CD4-positive, alpha-beta T cell treated with Interferon alpha-2 for 1 hour (primary cell): Measurements from ENCODE around the gene APMAP.

ENCODE experiments used
- DNase-seq, 2 donors: peaks; one replicate each; pipeline ENCODE4 v3.0.0-alpha.2; 2020 to 2022

Gene APMAP

DNA sequence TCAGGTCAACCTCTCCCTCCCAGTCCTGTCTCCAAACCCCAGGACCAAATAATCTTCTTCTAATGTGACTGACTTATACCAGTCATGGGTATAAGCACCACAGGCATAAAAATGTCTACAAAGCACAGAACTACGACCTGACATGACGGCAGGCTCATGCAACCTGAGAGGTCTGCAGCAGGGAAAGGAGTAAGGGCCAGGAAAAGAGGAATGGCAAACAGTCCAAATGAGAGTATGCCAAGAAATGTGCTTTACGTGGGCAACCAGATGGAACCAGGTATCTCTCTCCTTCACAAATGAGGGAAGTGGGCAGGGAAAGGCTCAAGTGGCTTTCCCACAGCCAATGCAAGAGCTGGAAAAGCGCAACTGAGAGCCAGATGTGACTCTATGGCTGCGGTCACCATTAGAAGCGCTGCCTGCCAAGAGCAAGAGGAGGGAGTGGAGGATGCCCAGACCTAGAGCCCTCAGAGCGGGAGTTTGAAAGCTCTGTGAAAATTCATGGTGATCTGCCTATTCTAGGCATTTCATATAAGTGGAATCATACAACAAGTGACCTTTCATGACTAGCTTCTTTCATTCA is 6.0 kb downstream of the APMAP start:
- no peak for DNase-seq

- no peak for DNase-seq
These were observed 6.7 kb downstream of the APMAP start for GRCh38 chr20:24985802-24986201.

GRCh38 chr20:24984961-24985640 is 7.5 kb downstream of the APMAP start:
- no peak for DNase-seq

- DNase-seq, result no peak
These were observed 8.7 kb downstream of the APMAP start for GRCh38 chr20:24983896-24984295.

GRCh38 chr20:24981790-24982189 is 10.8 kb downstream of the APMAP start:
- peak in 1 of 2 donors; percentile 34 for DNase-seq

- no peak for DNase-seq
These were observed 11.3 kb downstream of the APMAP start for GRCh38 chr20:24981282-24981681.

- no peak for DNase-seq
These were observed 12.1 kb downstream of the APMAP start for GRCh38 chr20:24980291-24981053.

DNA sequence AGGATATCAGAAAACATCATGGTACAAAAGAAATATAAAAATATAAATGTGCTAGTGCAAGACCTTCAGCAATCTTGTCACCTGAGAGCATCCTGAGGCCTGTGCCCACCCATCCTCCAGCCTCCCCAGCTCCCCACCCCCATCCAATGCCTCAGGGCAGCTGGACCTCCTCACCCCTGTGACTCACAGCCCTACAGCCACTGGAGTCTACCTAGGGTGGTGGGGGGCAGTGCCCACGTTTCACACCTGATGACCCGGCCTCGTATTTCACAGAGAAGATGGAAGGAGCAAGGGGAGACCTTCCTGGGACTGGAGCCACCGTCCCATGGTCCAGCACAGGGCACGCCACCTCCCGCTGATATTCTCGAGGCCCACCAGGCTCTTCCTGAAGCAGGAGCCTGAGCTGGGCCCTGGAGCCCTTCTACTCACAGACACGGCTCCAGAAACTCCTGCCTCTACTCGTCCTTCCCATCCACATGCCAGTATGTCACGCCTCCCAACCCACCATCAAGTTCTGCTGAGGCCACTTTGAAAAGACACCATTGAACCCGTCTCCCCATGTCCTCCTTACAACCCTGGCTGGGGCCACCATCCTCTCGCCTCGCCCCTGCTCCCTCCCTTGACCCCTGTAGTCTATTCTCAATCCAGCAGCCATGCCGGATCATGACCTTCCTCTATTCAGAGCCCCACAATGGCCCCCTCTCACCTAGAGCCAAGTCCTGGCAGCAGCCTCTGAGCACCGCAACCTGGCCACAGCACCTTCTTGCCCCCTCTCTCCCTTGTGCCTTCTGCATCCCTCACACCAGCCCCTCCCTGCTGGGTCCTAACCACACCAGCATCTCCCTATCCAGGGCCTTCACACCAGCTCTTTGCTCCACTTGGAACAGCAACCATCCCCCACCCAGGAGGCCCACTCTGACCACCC is 13.3 kb downstream of the APMAP start:
- DNase-seq, result no peak

DNA sequence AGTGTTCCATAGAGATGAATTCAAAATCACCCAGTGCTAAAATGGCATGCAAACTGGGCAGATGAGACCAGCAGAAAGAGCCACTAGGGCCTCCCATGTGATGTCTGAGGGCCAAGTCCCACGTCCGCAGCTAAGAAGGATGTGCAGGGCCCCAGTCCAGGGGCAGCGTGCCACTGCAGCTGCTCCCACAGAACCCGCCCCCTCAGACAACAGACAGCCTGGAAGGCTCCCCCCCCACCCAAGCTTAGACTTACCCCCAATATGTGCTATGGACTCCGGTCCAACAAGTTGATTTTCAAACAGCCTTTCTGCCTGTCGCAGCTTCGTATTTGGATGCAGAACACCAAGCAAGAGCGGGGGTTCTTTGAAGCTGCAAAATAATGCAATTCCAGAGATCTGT is 14.0 kb downstream of the APMAP start:
- DNase-seq, result no peak

- DNase-seq, result no peak
These were observed 14.8 kb downstream of the APMAP start for GRCh38 chr20:24977797-24978196.

- no peak for DNase-seq
These were observed 15.2 kb downstream of the APMAP start for GRCh38 chr20:24977336-24977735.

- no peak for DNase-seq
These were observed 20.2 kb downstream of the APMAP start for GRCh38 chr20:24972341-24972740.

DNA sequence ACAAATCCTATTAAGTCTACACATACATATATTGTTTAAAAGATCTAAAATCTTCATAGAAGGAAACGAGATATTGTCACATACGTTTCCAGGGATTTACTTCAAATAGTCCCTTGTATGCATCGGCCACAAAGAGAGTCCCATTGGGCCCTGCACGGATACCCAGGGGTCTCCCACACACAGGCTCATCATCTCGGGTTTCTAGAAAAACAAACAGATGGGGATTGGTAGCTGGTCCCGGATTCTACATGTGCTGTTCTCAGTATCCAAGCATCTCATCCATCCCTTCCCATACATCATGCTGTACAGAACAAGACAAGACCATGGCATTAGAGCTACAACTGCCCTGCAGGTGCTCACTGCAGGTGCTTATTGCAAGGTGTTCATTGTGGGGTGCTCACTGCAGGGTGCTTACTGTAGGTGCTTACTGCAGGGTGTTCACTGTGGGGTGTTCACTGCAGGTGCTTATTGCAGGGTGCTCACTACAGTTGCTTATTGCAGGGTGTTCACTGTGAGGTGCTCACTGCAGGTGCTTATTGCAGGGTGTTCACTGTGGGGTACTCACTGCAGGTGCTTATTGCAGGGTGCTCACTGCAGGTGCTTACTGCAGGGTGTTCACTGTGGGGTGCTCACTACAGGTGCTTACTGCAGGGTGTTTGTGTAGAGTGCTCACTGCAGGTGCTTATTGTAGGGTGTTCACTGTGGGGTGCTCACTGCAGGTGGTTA is 21.0 kb downstream of the APMAP start:
- DNase-seq, result no peak

DNA sequence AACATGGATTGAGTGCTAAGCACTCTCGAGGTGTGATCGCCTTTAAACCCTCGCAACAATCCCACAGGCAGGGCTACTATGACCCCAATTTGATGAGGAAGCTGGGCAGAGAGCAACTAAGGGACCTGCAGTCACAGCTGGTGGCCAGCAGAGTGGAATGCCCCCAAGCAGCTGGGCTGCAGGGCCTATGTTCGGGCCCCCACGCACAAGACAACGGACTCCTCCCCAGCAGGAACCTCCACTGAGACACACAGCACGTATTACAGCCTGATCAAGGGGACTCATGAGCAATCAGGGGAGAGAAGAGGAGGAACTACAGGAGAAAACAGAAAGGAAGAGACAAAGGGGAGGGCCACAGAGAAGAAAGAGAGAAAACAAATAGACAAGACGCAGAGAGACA is 21.8 kb downstream of the APMAP start:
- DNase-seq, result no peak

GRCh38 chr20:24970030-24970553 is 22.5 kb downstream of the APMAP start:
- DNase-seq, result no peak

DNA sequence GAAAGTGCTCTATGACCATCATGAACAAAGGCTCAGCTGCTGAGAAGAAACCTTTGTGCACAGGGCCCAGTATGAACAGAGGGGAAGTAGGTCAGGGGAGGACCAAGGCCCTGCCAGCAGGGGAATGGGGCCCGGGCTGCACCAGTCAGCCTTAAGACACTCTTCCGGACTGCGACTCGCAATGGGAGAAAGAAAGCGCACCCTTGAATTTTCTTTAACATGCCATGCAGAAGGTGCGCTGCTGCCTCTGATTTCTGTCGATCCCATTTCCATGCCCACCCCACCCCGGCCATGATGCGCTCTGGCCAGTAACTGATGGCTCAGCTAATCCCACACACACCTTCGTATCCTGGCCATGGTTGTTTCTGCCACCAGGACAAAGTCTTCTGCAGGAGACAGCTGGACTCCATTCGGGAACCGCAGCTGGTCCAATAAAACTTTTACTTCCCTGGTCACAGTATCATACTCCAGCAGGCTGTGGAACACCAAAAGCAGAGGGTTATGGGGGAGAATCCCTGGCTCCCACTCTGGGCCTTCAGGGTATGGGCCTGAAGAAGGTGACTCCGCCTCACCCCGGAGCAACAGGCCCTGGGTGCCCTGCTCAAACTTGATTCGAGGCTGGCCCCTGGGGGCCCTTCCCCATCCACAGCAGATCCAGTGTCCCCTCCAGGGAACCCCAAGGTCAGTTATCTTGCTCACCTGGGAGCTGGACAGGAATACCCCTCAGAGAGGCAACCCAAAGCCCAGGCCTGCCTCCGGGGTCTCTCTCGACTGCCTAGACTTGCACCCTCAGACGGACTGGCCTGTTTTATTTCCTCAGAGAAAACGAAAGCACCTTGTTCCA is 23.1 kb downstream of the APMAP start:
- DNase-seq, result no peak

- no peak for DNase-seq
These were observed 24.2 kb downstream of the APMAP start for GRCh38 chr20:24968278-24968800.

DNA sequence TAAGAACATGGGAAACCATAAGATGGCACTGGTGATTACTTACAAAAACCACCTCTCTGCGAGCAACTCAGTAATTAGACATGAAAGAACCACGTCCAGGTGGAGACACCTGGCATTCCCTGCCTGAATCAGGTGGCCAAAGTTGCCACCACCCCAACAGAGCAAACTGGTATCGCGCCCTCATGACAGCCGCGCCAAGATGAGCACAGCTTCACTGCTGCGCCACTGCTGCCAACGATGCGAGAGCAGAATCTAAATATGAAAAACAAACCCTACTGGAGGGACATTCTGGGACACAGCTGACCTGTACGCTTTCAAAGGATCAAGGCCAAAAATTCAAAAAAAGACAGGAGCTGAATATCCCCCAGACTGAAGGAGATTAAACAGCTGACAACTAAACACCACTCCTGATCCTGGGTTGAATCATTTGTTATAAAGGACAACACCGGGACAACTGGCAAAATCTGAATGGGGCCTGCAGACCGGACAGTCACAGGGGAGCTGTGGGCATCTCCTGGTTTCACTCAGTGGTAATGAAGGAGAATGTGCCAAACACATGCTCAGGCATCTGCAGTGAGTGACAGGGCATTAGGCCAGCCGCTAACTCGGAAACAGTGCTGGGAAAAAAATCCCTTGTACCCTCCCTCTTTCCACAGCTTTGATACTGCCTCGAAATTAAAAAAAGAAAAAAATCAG is 26.1 kb downstream of the APMAP start:
- DNase-seq, result no peak

GRCh38 chr20:24965065-24965919 is 27.3 kb downstream of the APMAP start:
- no peak for DNase-seq
